ENCODE results near the gene TUBB8.

The TUBB8 gene

DNA sequence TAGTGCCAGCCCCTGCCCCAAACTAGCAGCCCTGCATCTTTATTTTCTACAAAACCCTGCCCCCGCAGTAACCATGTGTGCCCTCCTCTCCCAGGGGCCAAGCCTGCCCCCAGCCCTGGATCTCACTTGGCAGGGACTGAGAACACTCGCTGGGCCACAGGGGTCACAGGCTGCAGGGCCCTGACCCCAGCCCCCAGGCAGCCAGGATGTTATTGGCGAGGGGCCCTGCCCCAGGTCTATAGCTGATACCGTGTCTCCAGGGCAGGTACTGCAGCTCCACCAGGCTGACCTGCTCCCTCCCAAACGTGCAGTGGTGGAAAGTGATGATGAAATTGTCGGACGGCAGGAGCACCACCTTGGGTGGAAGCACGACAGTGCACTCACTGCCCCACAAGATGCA lies 35.9 kb upstream of the TUBB8 start:
- H4K8ac ChIP-seq (ENCODE audit: low read length), result no peak overlapping the region
- no peak overlapping the region for H2BK12ac ChIP-seq (ENCODE audit: low read length in 2 of 2)
- H2BK120ac ChIP-seq (ENCODE audit: low read depth, low read length), result no peak overlapping the region
- no peaks in the 10 kb centered on the region for H3K79me1 ChIP-seq (replicated peaks; ENCODE audit: low read length, poor library complexity, severe bottlenecking)
- no peak overlapping the region for H3K27ac ChIP-seq (ENCODE audit: low read length, poor library complexity, severe bottlenecking)
- no peak overlapping the region for H3K9ac ChIP-seq (ENCODE audit: low read length)
- H2AFZ ChIP-seq (ENCODE audit: low read depth, low read length), result no peak overlapping the region
- H3K4me2 ChIP-seq (ENCODE audit: low read length, poor library complexity, severe bottlenecking), result no peak overlapping the region
- H3K4me3 ChIP-seq (ENCODE audit: insufficient read depth in 1 of 2, low read depth in 1 of 2, low read length in 2 of 2), result no peak overlapping the region
- H3K18ac ChIP-seq (ENCODE audit: low read depth in 1 of 2, low read length in 2 of 2), result no peak overlapping the region
- no peak overlapping the region for H2BK5ac ChIP-seq (ENCODE audit: low read depth, low read length, poor library complexity, severe bottlenecking)
- H3K9me3 ChIP-seq (ENCODE audit: control insufficient read depth, low read length), result no peaks in the 10 kb centered on the region
- H3K27me3 ChIP-seq (ENCODE audit: control insufficient read depth in 1 of 2, insufficient read depth in 1 of 2, low read length in 2 of 2), result peaks cover 46 to 55% of the 10 kb centered on the region in 2 experiments
- no peaks in the 10 kb centered on the region for H3K4me1 ChIP-seq (ENCODE audit: control insufficient read depth, insufficient read depth, low read depth, low read length)
- no peak overlapping the region for H3K4ac ChIP-seq (ENCODE audit: low read depth in 1 of 2, low read length in 2 of 2)
- no peak overlapping the region for H3K14ac ChIP-seq (ENCODE audit: low read length in 2 of 2)
- no peak overlapping the region for H2AK5ac ChIP-seq (ENCODE audit: low read length, severe bottlenecking)
- no peaks in the 10 kb centered on the region for H3K36me3 ChIP-seq (ENCODE audit: control insufficient read depth in 1 of 2, insufficient read depth in 2 of 2, low read depth in 1 of 2, low read length in 2 of 2)
- no peak overlapping the region for H3K23ac ChIP-seq (ENCODE audit: low read length in 2 of 2)
- no peak for DNase-seq
- H2BK15ac ChIP-seq (ENCODE audit: low read depth, poor library complexity, severe bottlenecking), result no peak overlapping the region
- no peak overlapping the region for H4K91ac ChIP-seq (ENCODE audit: low read length)
- WGBS, result 79% methylated on average over 8 of the region's 8 CpGs

DNA sequence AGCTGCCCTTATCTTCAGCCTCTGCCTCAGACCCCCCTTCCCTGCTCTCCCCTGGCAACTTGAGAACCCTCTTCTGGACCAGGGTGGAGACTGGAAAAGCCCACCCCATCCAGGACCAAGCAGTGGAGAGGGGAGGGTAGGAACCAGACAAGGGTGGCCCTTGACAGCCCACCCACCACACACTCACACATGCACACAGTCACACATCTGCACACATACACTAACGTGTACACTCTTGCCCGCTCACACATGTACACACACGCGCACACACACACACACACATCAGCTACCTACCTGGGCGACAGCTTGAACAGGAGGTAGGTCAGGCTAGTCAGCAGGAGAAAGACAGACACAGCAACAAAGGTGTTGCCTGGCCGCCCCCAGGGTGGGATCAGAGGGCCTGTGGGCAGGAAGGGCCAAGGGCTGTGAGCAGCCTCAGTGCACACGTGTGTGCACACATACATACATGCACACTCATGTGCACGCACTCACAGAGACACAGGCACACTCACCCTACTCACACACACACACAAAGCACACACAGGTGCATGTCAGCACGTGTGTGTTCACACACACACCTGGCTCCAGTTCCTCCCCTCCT lies 34.9 kb upstream of the TUBB8 start:
- Histone ChIP-seq H3K4me1 (ENCODE audit: control insufficient read depth, insufficient read depth, low read depth, low read length) (no peaks in the 10 kb centered on the region), H4K91ac (ENCODE audit: low read length) (no peak overlapping the region), H3K9me3 (ENCODE audit: control insufficient read depth, low read length) (no peaks in the 10 kb centered on the region), H3K4me3 (ENCODE audit: insufficient read depth in 1 of 2, low read depth in 1 of 2, low read length in 2 of 2) (no peak overlapping the region), H2BK120ac (ENCODE audit: low read depth, low read length) (no peak overlapping the region), H3K4ac (ENCODE audit: low read depth in 1 of 2, low read length in 2 of 2) (no peak overlapping the region), H3K79me1 (replicated peaks; ENCODE audit: low read length, poor library complexity, severe bottlenecking) (no peaks in the 10 kb centered on the region), H2AFZ (ENCODE audit: low read depth, low read length) (no peak overlapping the region), H3K27ac (ENCODE audit: low read length, poor library complexity, severe bottlenecking) (no peak overlapping the region), H2AK5ac (ENCODE audit: low read length, severe bottlenecking) (no peak overlapping the region), H2BK12ac (ENCODE audit: low read length in 2 of 2) (no peak overlapping the region), H3K23ac (ENCODE audit: low read length in 2 of 2) (no peak overlapping the region), H3K14ac (ENCODE audit: low read length in 2 of 2) (peak overlapping the region in 1 of 2 experiments; percentile 84), H3K4me2 (ENCODE audit: low read length, poor library complexity, severe bottlenecking) (no peak overlapping the region), H3K27me3 (ENCODE audit: control insufficient read depth in 1 of 2, insufficient read depth in 1 of 2, low read length in 2 of 2) (peaks cover 55 to 57% of the 10 kb centered on the region in 2 experiments), H3K36me3 (ENCODE audit: control insufficient read depth in 1 of 2, insufficient read depth in 2 of 2, low read depth in 1 of 2, low read length in 2 of 2) (no peaks in the 10 kb centered on the region), H3K9ac (ENCODE audit: low read length) (no peak overlapping the region), H2BK5ac (ENCODE audit: low read depth, low read length, poor library complexity, severe bottlenecking) (no peak overlapping the region), H3K18ac (ENCODE audit: low read depth in 1 of 2, low read length in 2 of 2) (no peak overlapping the region), H2BK15ac (ENCODE audit: low read depth, poor library complexity, severe bottlenecking) (no peak overlapping the region), H4K8ac (ENCODE audit: low read length) (no peak overlapping the region)
- WGBS, result 73% methylated on average over 9 of the region's 9 CpGs
- no peak for DNase-seq

DNA sequence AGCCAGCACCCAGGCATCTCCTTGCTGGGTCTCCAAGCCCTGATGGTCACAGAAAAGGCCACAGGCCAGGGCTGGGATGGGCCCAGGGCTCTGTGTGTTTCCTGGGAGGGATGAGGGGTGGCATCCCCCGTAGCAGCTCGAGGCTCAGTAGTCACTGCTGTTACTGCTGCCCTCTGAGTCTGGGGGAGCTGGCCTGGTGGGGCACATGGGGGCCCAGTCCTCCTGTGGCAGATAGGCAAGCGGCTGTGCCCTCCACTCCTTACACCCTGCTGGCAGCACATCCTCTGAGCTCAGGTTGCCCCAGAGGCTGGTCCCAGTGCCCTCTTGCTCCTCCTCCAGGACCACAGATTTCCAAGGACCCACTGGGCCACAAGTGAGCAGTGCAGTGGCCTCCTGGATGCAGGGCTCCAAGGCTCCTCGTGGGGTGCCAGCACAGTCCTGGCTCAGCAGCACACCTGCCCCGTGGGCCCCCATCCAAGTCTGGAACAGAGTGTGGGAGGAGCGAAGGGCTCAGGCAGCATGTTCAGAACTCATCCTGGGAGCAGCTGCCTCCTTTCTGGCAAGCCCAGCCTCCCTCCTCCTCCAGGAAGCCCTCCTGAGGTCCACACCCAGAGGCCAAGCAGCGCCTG lies 31.5 kb upstream of the TUBB8 start:
- H3K4me2 ChIP-seq (ENCODE audit: low read length, poor library complexity, severe bottlenecking), result no peak overlapping the region
- DNase-seq, result no peak
- H2BK15ac ChIP-seq (ENCODE audit: low read depth, poor library complexity, severe bottlenecking), result no peak overlapping the region
- H2BK120ac ChIP-seq (ENCODE audit: low read depth, low read length), result no peak overlapping the region
- H3K9me3 ChIP-seq (ENCODE audit: control insufficient read depth, low read length), result no peaks in the 10 kb centered on the region
- no peak overlapping the region for H2AFZ ChIP-seq (ENCODE audit: low read depth, low read length)
- H3K4me1 ChIP-seq (ENCODE audit: control insufficient read depth, insufficient read depth, low read depth, low read length), result no peaks in the 10 kb centered on the region
- no peak overlapping the region for H3K23ac ChIP-seq (ENCODE audit: low read length in 2 of 2)
- H2BK5ac ChIP-seq (ENCODE audit: low read depth, low read length, poor library complexity, severe bottlenecking), result no peak overlapping the region
- H3K18ac ChIP-seq (ENCODE audit: low read depth in 1 of 2, low read length in 2 of 2), result no peak overlapping the region
- H4K8ac ChIP-seq (ENCODE audit: low read length), result no peak overlapping the region
- H3K9ac ChIP-seq (ENCODE audit: low read length), result no peak overlapping the region
- no peak overlapping the region for H3K27ac ChIP-seq (ENCODE audit: low read length, poor library complexity, severe bottlenecking)
- H2BK12ac ChIP-seq (ENCODE audit: low read length in 2 of 2), result no peak overlapping the region
- no peak overlapping the region for H4K91ac ChIP-seq (ENCODE audit: low read length)
- WGBS, result 76% methylated on average over 7 of the region's 7 CpGs
- no peak overlapping the region for H2AK5ac ChIP-seq (ENCODE audit: low read length, severe bottlenecking)
- H3K4ac ChIP-seq (ENCODE audit: low read depth in 1 of 2, low read length in 2 of 2), result no peak overlapping the region
- H3K79me1 ChIP-seq (replicated peaks; ENCODE audit: low read length, poor library complexity, severe bottlenecking), result no peaks in the 10 kb centered on the region
- peak overlapping the region in 1 of 2 experiments; percentile 47 for H3K14ac ChIP-seq (ENCODE audit: low read length in 2 of 2)
- H3K36me3 ChIP-seq (ENCODE audit: control insufficient read depth in 1 of 2, insufficient read depth in 2 of 2, low read depth in 1 of 2, low read length in 2 of 2), result no peaks in the 10 kb centered on the region
- peaks cover 34 to 43% of the 10 kb centered on the region in 2 experiments for H3K27me3 ChIP-seq (ENCODE audit: control insufficient read depth in 1 of 2, insufficient read depth in 1 of 2, low read length in 2 of 2)
- no peak overlapping the region for H3K4me3 ChIP-seq (ENCODE audit: insufficient read depth in 1 of 2, low read depth in 1 of 2, low read length in 2 of 2)

DNA sequence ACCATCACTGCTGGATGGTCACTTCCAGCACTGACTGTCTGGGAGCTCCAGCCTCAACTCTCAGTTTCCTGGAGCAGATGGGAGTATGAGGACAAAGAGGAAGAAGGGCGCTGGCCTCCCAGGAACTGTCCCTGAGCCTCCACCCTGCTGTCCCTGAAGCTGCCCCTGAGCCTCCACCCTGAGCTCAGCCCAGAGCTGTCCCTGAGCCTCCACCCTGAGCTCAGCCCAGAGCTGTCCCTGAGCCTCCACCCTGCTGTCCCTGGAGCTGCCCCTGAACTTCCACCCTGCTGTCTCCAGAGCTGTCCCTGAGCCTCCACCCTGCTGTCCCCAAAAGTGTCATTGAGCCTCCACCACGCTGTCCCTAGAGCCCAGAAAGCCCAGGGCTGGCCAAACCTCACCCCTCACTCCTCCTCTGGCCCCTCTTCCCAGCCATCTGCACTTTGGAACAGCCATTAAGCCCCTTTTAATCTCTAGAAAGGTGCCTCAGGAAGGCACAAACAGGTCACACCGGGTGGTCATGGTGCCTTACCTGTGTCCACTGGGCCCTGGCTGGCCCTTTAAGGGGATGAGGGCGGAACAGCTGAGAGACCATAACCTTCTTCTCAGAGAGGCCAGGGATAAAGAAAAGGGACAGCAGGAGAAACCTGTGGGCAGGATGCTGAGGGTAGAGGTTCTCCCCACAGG lies 30.6 kb upstream of the TUBB8 start:
- Histone ChIP-seq H3K9me3 (ENCODE audit: control insufficient read depth, low read length) (no peaks in the 10 kb centered on the region), H4K91ac (ENCODE audit: low read length) (no peak overlapping the region), H3K36me3 (ENCODE audit: control insufficient read depth in 1 of 2, insufficient read depth in 2 of 2, low read depth in 1 of 2, low read length in 2 of 2) (no peaks in the 10 kb centered on the region), H3K14ac (ENCODE audit: low read length in 2 of 2) (no peak overlapping the region), H3K27me3 (ENCODE audit: control insufficient read depth in 1 of 2, insufficient read depth in 1 of 2, low read length in 2 of 2) (peaks cover 33 to 40% of the 10 kb centered on the region in 2 experiments), H3K79me1 (replicated peaks; ENCODE audit: low read length, poor library complexity, severe bottlenecking) (no peaks in the 10 kb centered on the region), H3K27ac (ENCODE audit: low read length, poor library complexity, severe bottlenecking) (no peak overlapping the region), H3K4ac (ENCODE audit: low read depth in 1 of 2, low read length in 2 of 2) (no peak overlapping the region), H2BK15ac (ENCODE audit: low read depth, poor library complexity, severe bottlenecking) (no peak overlapping the region), H2AFZ (ENCODE audit: low read depth, low read length) (no peak overlapping the region), H2BK5ac (ENCODE audit: low read depth, low read length, poor library complexity, severe bottlenecking) (no peak overlapping the region), H3K4me1 (ENCODE audit: control insufficient read depth, insufficient read depth, low read depth, low read length) (no peaks in the 10 kb centered on the region), H2BK12ac (ENCODE audit: low read length in 2 of 2) (no peak overlapping the region), H2BK120ac (ENCODE audit: low read depth, low read length) (no peak overlapping the region), H3K4me3 (ENCODE audit: insufficient read depth in 1 of 2, low read depth in 1 of 2, low read length in 2 of 2) (no peak overlapping the region), H3K4me2 (ENCODE audit: low read length, poor library complexity, severe bottlenecking) (no peak overlapping the region), H2AK5ac (ENCODE audit: low read length, severe bottlenecking) (no peak overlapping the region), H3K18ac (ENCODE audit: low read depth in 1 of 2, low read length in 2 of 2) (no peak overlapping the region), H3K9ac (ENCODE audit: low read length) (no peak overlapping the region), H3K23ac (ENCODE audit: low read length in 2 of 2) (no peak overlapping the region), H4K8ac (ENCODE audit: low read length) (no peak overlapping the region)
- WGBS, result 64% methylated on average over 4 of the region's 4 CpGs
- no peak for DNase-seq
